Sigmoid colon (tissue), 7 donors: ENCODE data around the gene YEATS4. TPM values are rescaled to one million over a fixed set of nuclear protein-coding genes. Genes with fewer than 3 reads are reported as not detected.

ENCODE experiments used
- DNase-seq: peaks from one replicate; pipeline ENCODE4 v3.0.0-alpha.2; 2019
- H3K27ac ChIP-seq, 4 donors: fragments of 200-600 bp; sonication (generic); one replicate each; pipeline ENCODE4 v1.5.1; 2016 to 2019; ENCODE audit warnings: mild to moderate bottlenecking in 1 of 4
- H3K27me3 ChIP-seq, 3 donors: fragments of 200-600 bp; sonication (generic); one replicate each; pipeline ENCODE4 v1.5.1; 2019; ENCODE audit warnings: mild to moderate bottlenecking in 1 of 3
- H3K36me3 ChIP-seq, 4 donors: fragments of 200-600 bp; sonication (generic); one replicate each; pipeline ENCODE4 v1.5.1; 2016 to 2019
- H3K4me1 ChIP-seq, 4 donors: fragments of 200-600 bp; sonication (generic); one replicate each; pipeline ENCODE4 v1.5.1; 2017 to 2019
- H3K4me3 ChIP-seq, 4 donors: fragments of 200-600 bp; sonication (generic); one replicate each; pipeline ENCODE4 v1.5.1; 2017 to 2019; ENCODE audit warnings: mild to moderate bottlenecking in 2 of 4, moderate library complexity in 1 of 4
- H3K9me3 ChIP-seq, 4 donors: fragments of 200-600 bp in 3 of 4; sonication (generic) in 3 of 4; one replicate each; pipeline versions ENCODE4 v1.5.1 to v1.6.1; 2013 to 2019
- EP300 ChIP-seq, 4 donors: sonication (generic); formaldehyde crosslinking; IDR thresholded peaks; one replicate each; pipeline ENCODE4 v1.6.1; 2017; ENCODE audit warnings: antibody characterized with exemption in 4 of 4
- POLR2A ChIP-seq, 2 donors: fragments of 450-650 bp; IDR thresholded peaks; one replicate each; pipeline ENCODE4 v1.6.1; 2016; ENCODE audit warnings: antibody characterized with exemption in 2 of 2, mild to moderate bottlenecking in 2 of 2, moderate library complexity in 2 of 2
- POLR2AphosphoS5 ChIP-seq, 4 donors: sonication (generic); formaldehyde crosslinking; IDR thresholded peaks; one replicate each; pipeline ENCODE4 v1.6.1; 2017; ENCODE audit warnings: antibody characterized with exemption in 4 of 4
- WGBS, 2 donors: extraction: QIAGEN DNeasy Blood & Tissue Kit; methylation state at CpG; one replicate each; pipeline ENCODE4 v1.1.7; 2013; 5-methylcytosine and 5-hydroxymethylcytosine counted together
- intact Hi-C: fragments of 100-400 bp; cut with DNase I; formaldehyde crosslinking; loops from one replicate; pipeline ENCODE4 v1.15.1; 2023
- polyA plus RNA-seq, 3 donors: library from polyadenylated mRNA; stranded (reverse); fragments of 200-250 nt; gene quantifications; one replicate each; pipeline ENCODE4 v1.2.3, GENCODE V29; 2013
- total RNA-seq, 4 donors: library from RNA; depleted of rRNA; stranded (reverse); fragments of >200 nt; gene quantifications; one replicate each; pipeline ENCODE4 v1.1.0, GENCODE V29; 2016
- TF ChIP-seq, protein P1 (sequence below), 4 experiments: fragments of 450-650 bp in 3 of 4; fragments of 200-600 bp in 1 of 4; IDR thresholded peaks; one replicate each; pipeline ENCODE4 v1.5.1; 2016 to 2019; ENCODE audit warnings: antibody characterized with exemption in 4 of 4, mild to moderate bottlenecking in 3 of 4, moderate library complexity in 2 of 4
- donor health status: healthy with polysubstance abuse.
- donor health status: Bipolar disorder and iron deficiency.
- donor health status: healthy.

The YEATS4 gene
- total and polyA plus RNA-seq, 7 donors, result 13.3 to 61.2 (median 19.8) TPM

DNA sequence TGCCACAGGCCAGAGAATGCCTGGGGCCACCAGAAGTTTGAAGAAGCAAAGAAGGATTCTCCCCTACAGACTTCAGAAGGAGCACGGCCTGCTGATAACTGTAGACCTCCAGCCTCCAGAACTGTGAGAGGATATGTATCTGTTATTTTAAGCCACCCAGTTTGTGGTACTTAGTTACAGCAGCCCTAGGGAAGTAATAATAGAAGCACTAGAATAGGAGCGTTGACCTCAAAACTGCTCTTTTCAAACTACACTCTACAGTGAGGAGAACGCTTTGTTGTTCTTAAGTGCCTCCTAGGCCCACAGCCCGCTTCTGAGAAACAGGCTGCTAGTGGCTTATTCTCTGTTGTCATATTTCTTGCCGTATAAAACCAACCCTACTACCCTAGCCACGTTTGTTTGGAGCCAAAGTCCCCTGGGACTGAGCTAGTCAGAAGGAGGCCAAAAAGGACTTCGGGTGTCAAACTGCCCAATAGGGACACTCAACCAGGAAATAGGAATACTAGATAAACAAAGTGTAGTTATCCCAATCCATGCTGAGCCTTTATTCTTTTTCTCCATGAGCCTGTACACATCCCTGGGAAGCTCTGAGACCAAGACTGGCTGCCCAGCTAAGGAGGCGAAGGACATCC lies 72.2 kb downstream of the YEATS4 start:
- Histone ChIP-seq H3K4me1 (peaks cover 0 to 3% (median 0%) of the 10 kb centered on the region in 4 donors), H3K36me3 (no peaks in the 10 kb centered on the region), H3K9me3 (no peaks in the 10 kb centered on the region), H3K4me3 (no peak overlapping the region), H3K27me3 (no peaks in the 10 kb centered on the region), H3K27ac (peak overlapping the region in 3 of 4 donors; percentile 7 to 67 (median 46))
- 76 to 89% methylated on average over 8 of the region's 8 CpGs for WGBS, 2 donors
- DNase-seq, result no peak
- TF ChIP-seq, protein P1, sequence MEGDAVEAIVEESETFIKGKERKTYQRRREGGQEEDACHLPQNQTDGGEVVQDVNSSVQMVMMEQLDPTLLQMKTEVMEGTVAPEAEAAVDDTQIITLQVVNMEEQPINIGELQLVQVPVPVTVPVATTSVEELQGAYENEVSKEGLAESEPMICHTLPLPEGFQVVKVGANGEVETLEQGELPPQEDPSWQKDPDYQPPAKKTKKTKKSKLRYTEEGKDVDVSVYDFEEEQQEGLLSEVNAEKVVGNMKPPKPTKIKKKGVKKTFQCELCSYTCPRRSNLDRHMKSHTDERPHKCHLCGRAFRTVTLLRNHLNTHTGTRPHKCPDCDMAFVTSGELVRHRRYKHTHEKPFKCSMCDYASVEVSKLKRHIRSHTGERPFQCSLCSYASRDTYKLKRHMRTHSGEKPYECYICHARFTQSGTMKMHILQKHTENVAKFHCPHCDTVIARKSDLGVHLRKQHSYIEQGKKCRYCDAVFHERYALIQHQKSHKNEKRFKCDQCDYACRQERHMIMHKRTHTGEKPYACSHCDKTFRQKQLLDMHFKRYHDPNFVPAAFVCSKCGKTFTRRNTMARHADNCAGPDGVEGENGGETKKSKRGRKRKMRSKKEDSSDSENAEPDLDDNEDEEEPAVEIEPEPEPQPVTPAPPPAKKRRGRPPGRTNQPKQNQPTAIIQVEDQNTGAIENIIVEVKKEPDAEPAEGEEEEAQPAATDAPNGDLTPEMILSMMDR (IDR thresholded peaks at IDR 0.05), result no peak
- intact Hi-C loops, result no loop called here

DNA sequence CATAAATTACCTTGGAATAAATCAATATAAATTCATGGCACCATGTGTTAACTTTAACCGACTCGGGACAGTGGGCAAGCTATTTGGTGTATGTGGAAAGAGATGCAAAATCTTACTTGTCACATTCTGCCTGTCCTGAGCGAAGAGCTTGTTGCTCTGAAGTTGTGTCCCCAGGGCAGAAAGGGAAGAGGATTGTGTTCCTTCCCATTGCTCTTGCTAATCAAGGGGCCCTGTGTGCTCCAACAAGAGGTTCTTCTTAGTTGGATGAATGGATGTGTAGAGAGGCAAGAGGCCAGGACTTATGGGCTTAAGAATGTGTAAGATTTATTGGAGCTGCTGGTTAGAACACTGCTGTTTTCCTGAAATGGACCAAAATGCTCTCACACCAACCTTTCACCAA lies 74.1 kb downstream of the YEATS4 start:
- TF ChIP-seq POLR2A (IDR thresholded peaks at IDR 0.05) (no peak), EP300 (IDR thresholded peaks at IDR 0.05) (no peak), POLR2AphosphoS5 (IDR thresholded peaks at IDR 0.05) (no peak)
- TF ChIP-seq, protein P1 (IDR thresholded peaks at IDR 0.05), result no peak
- Histone ChIP-seq H3K4me1 (peaks cover 0 to 3% (median 0%) of the 10 kb centered on the region in 4 donors), H3K27ac (no peak overlapping the region), H3K27me3 (no peaks in the 10 kb centered on the region), H3K36me3 (no peaks in the 10 kb centered on the region), H3K4me3 (no peak overlapping the region), H3K9me3 (no peaks in the 10 kb centered on the region)
- intact Hi-C loops, result no loop called here
- no peak for DNase-seq
- WGBS, 2 donors, result 95% methylated on average over 3 of the region's 3 CpGs

DNA sequence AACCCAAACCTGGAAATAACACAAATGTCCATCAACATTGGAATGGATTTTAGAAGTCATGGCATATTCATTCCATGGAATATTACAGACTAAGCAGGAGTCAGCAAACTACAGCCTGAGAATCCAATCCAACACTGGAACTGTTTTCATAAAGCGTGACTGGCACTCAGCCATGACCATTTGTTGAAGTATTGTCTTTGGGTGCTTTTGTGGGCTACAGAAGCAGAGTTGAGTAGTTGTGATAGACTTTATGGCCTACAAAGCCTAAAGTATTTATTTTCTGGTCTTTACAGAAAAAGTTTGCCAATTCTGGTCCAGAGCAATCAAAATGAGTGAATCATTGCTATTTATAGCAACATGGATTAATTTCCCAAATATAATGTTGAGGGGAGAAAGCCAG lies 76.1 kb downstream of the YEATS4 start:
- 67 to 83% methylated on average over 1 of the region's 1 CpG for WGBS, 2 donors
- no peaks in the 10 kb centered on the region for H3K36me3 ChIP-seq
- no peak overlapping the region for H3K27ac ChIP-seq

DNA sequence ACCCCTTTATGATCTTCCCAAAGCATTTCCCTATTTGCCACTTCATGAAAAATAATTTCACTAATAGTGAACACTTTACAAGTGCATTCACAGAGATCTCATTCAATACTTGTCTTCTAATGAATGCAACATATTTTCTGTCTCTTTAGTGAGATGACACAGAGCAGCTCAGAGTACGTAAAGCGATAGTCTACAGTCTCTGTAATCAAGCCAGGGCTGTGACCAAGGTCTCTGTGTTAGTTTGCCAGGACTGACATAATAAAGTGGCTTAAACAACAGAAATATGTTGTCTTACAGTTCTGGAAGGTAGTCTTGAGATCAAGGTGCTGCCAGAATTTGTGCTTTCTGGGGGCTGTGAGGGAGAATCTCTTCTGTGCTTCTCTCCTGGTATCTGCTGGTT lies 77.5 kb downstream of the YEATS4 start:
- no peak overlapping the region for H3K4me3 ChIP-seq
- no peaks in the 10 kb centered on the region for H3K4me1 ChIP-seq
- WGBS, 2 donors, result 87 to 96% methylated on average over 2 of the region's 2 CpGs
- intact Hi-C loops, result no loop called here
- H3K27ac ChIP-seq, result no peak overlapping the region
- DNase-seq, result no peak
- no peaks in the 10 kb centered on the region for H3K27me3 ChIP-seq
- H3K36me3 ChIP-seq, result no peaks in the 10 kb centered on the region
- TF ChIP-seq EP300 (IDR thresholded peaks at IDR 0.05) (no peak), POLR2A (IDR thresholded peaks at IDR 0.05) (no peak), POLR2AphosphoS5 (IDR thresholded peaks at IDR 0.05) (no peak)
- TF ChIP-seq, protein P1 (IDR thresholded peaks at IDR 0.05), result no peak
- H3K9me3 ChIP-seq, result no peaks in the 10 kb centered on the region

More for the DNA sequence above, 76.1 kb downstream of the YEATS4 start:
- intact Hi-C loops, result no loop called here
- Histone ChIP-seq H3K27me3 (no peaks in the 10 kb centered on the region), H3K4me1 (peaks cover 0 to 2% (median 0%) of the 10 kb centered on the region in 4 donors), H3K4me3 (no peak overlapping the region), H3K9me3 (no peaks in the 10 kb centered on the region)
- no peak for DNase-seq
- TF ChIP-seq POLR2AphosphoS5 (IDR thresholded peaks at IDR 0.05) (no peak), EP300 (IDR thresholded peaks at IDR 0.05) (no peak)
- TF ChIP-seq, protein P1 (IDR thresholded peaks at IDR 0.05), result no peak

DNA sequence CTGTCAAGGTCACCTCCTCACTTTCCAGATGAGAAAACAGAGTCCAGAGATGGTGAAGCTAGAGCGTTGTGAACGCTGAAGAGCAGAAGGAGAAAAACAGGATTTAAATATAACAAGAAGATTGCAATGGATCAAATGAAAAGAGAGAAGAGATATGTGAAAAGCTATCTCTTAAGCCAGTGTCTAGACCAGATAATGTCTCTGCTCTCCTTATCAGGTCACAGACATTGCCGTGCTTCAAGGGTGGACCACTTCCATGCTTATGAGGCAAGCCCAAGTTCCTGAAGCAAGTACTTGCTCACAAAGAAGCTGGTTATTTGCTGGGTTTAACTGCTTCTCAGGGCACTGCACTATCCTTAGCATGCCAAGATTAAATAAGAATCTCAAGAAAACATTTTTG lies 79.0 kb downstream of the YEATS4 start:
- H3K9me3 ChIP-seq, result no peaks in the 10 kb centered on the region
- WGBS, 2 donors, result 81 to 96% methylated on average over 3 of the region's 3 CpGs

More for the DNA sequence above, 79.0 kb downstream of the YEATS4 start:
- no peak for DNase-seq
- intact Hi-C loops, result no loop called here
- H3K27ac ChIP-seq, result no peak overlapping the region
- H3K27me3 ChIP-seq, result no peaks in the 10 kb centered on the region
- no peaks in the 10 kb centered on the region for H3K36me3 ChIP-seq
- no peaks in the 10 kb centered on the region for H3K4me1 ChIP-seq
- H3K4me3 ChIP-seq, result no peak overlapping the region
- TF ChIP-seq, protein P1 (IDR thresholded peaks at IDR 0.05), result no peak
- no peak for TF ChIP-seq POLR2AphosphoS5 (IDR thresholded peaks at IDR 0.05)
- TF ChIP-seq EP300 (IDR thresholded peaks at IDR 0.05), result no peak
- TF ChIP-seq POLR2A (IDR thresholded peaks at IDR 0.05), result no peak
